Left kidney (tissue), 2 donors: ENCODE measurements around the gene AHNAK. TPM values are rescaled to one million over a fixed set of nuclear protein-coding genes. Genes with fewer than 3 reads are reported as not detected.

ENCODE experiments used
- DNase-seq: peaks from one replicate; pipeline ENCODE4 v3.0.0-alpha.2; 2013
- polyA plus RNA-seq: library from polyadenylated mRNA; unstranded; fragments of 120-200 nt; gene quantifications from one replicate; pipeline ENCODE4 v1.2.1, GENCODE V29; 2013; ENCODE audit not compliant: insufficient read length

AHNAK gene
- polyA plus RNA-seq, 1 donor, result 199 TPM

GRCh38 chr11:62404901-62405300 lies 141.7 kb downstream of the AHNAK start:
- DNase-seq, result no peak

- no peak for DNase-seq
These were observed 142.2 kb downstream of the AHNAK start for GRCh38 chr11:62404435-62404834.

DNA sequence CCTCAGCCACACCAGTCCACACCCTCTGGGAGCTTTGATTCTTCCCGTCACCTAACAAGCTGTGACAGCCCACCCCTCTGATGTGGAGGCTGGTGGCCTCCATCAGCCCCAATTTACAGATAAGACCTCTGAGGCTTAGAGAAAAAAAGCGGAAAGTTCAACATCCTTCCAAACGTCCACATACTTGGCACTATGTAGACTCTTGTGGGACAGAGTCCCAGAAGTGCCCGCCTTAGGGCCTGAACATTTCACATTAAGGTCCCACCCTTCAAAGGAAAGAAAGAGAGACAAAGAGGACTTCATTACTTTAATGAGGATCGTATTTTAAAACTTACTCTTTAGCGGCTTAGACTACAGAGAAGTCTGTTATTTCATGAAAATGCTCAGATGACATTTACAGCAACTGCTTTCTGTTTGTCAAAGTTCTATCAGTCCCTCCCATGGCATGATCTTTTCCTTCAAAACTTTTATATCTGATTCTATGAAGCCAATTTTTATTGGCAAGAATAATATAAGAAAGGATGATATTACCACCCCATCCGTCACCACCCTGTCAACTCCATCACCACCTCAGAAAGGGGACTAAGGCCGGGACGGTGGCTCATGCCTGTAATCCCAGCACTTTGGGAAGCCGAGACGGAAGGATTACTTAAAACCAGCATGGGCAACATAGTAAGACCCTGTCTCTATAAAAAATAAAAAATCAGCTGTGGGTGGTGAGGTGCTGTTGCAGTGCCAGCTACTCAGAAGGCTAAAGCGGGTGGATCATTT lies 143.5 kb downstream of the AHNAK start:
- DNase-seq, result no peak

DNA sequence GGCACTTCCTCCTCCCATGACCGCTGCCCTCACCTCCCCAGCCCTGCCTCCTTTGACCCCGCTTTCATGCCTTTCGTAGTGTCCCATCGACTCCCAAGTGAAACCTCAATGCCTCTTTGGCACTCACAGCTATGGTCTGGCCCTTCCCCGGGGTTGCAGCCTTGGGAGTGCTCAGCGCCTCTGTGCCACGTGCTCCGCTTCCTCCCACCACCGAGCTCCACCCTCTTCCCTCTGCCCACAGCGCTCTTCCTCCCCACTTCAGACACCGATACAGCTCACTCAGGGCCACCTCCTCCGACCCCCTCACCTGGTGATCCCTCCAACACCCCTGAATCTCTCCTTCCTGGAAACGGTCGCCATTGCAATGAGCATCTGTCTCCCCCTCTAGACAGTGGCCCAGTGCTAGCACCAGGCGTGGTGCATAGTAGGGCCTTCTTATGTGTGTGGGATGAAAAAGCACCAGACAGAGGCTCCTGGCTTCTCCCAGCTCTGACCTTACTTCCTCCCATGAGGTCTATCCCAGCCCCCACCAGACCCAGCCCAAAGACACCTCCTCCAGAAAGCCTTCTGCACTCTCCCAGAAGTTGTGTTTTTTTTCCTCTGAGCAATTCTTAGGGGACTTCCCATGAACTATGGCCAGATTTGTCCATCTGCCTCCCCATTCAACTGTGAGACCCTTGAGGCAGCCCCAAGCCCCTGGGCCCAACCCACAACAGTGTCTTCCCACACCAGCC lies 144.2 kb downstream of the AHNAK start:
- no peak for DNase-seq

GRCh38 chr11:62401811-62402210 lies 144.8 kb downstream of the AHNAK start:
- no peak for DNase-seq

DNA sequence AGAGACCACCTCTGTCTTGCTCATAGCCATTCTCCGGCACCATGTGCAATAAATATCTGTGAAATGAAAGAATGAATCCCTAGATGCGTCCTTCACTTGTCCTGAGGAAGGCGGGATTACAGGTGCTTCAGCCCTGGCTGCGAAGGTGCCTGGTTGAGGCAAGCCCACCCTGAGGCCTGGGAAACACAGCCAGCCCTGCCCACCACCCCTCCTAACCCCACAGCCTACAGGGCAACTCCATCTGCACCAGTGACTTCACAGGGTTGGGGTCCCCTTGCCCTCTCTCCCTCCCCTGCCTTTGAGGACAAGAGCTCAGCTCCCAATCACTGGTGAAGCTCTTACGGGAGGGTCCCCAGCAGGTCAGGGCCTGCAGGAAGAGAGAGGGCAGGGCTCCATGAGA lies 145.2 kb downstream of the AHNAK start:
- DNase-seq, result no peak

DNA sequence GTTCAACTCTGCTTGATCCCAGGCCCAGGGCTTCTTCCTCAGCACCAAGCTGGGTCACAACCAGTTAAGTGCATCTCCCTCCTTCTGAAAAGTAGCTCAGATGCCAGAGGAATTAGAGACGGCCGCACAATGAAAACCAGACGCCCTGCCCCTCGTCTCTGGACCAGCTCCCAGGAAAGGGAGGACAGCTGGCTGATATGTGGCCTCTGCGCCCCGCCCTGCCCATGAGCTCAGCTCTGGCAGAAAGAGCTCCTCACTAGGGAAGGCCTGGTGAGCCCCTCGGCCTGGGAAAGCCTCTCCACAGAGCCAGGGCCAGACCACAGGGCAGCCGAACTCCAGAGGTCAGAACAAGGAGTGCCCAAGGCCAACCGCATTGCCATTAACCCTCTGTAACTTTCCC lies 145.8 kb downstream of the AHNAK start:
- DNase-seq, result peak; percentile 60

- DNase-seq, result no peak
These were observed 146.3 kb downstream of the AHNAK start for GRCh38 chr11:62400281-62400680.

- no peak for DNase-seq
These were observed 146.7 kb downstream of the AHNAK start for GRCh38 chr11:62399878-62400266.

- DNase-seq, result no peak
These were observed 147.3 kb downstream of the AHNAK start for GRCh38 chr11:62399172-62399877.

DNA sequence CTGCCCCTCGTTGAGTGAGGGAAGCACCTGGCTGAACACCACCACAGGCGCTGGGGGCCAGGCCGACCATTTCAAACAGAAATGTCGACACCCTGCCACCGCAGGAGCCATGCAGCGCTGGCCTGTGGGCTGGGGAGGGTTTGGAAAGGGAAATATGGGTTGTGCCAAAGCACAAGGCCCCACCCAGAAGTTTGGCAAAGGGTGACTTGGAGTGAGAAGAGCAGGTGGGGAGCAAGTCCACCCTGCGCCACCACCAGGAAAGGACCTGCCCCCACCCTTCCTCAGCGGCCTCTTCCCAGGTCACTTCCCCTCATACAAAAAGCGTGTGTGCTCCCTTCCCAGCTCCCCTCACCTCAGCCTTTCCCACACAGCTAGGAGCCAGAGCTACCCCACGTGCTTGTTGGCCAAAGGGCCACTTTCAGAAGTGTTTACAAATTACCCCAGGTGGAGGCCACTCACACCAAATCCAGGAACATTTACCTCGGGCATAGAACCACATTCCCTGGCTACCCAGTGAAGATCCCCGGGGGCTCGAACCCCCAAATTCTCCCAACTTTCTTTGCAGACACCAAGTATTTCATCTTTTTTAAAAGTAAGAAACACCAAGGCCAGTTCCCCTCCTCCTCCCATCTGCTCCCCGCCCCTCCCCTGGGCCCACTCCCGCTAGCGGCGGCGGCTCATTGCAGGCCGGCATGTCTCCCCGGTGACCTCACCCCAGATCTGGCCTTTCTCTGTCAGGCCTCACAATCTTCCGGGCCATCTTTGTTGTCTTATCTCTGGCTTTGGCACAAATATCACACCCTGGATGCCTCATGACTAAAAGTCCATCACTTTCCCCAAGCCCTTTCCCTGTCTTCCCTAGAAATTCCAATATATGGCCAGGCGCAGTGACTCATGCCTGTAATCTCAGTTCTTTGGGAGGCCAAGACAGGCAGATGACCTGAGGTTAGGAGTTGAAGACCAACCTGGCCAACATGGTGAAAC lies 148.3 kb downstream of the AHNAK start:
- DNase-seq, result no peak

DNA sequence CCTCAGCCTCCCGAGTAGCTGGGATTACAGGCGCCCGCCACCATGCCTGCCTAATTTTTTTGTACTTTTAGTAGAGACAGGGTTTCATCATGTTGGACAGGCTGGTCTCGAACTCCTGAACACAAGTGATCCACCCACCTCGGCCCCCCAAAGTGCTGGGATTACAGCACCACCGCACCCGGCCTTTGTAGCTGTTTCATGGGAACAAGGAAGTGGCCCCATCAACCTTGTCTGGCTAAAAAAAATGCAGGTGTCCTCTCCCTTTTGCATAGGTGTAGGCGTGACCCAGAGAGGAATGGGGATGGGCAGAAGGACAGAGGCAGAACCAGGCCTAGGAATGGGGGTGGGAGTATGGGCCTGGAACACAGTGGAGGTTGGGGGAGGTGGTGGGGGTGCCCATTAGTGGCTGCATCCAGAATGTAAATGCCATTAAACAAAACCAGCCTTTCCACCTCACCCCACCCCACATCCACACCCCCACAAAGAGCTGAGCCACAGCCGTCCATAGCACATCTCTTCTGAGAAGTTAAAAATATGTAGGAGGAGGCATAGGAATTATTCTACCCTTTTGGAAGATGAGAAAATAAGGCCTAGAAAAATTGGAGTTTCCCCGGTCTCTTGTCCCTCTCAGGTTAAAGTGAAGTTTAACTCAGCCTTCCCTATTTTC lies 150.6 kb downstream of the AHNAK start:
- no peak for DNase-seq

GRCh38 chr11:62394825-62395538 lies 151.6 kb downstream of the AHNAK start:
- peak; percentile 83 for DNase-seq

DNA sequence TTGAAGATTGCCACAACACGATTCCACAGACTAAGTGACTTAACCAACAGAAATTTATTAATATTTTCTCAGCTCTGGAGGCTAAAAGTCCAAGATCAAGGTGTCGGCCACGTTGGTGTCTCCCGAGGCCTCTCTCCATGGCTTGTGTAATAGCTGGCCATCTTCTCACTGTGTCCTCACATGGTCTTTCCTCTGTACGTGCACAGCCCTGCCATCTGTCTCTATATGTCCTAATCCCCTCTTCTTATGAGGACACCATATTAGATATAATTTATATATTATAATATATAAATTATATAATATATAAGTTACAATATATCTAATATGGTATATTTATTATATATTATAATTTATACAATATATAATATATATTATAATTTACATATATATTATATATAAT lies 152.9 kb downstream of the AHNAK start:
- DNase-seq, result no peak

DNA sequence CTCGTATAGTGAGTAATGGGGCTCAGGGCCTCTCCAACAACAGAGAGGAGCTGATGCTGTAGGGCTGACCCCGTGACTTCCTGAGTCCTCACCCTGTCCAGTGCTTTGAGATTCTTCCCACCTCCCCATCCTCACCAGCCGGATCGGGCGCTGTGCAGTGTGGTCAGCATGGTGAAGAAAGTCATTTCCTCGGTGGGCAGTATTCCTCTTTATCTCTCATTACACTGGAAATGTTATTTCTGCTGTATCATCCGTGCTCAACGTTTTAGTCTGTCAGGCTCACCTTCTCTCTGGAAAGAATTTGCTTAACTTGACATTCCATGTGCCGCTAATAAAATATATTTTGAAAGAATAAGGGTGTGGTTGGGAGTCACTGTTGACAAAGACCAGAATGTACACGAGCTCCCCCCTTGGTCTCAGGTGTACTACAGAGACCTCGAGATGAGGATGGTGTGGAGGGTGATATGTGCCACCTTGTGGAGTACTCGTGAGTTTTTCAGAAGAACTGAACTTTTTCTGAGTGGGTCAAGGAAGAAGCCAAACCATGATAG lies 153.5 kb downstream of the AHNAK start:
- no peak for DNase-seq

GRCh38 chr11:62392506-62392905 lies 154.1 kb downstream of the AHNAK start:
- no peak for DNase-seq

DNA sequence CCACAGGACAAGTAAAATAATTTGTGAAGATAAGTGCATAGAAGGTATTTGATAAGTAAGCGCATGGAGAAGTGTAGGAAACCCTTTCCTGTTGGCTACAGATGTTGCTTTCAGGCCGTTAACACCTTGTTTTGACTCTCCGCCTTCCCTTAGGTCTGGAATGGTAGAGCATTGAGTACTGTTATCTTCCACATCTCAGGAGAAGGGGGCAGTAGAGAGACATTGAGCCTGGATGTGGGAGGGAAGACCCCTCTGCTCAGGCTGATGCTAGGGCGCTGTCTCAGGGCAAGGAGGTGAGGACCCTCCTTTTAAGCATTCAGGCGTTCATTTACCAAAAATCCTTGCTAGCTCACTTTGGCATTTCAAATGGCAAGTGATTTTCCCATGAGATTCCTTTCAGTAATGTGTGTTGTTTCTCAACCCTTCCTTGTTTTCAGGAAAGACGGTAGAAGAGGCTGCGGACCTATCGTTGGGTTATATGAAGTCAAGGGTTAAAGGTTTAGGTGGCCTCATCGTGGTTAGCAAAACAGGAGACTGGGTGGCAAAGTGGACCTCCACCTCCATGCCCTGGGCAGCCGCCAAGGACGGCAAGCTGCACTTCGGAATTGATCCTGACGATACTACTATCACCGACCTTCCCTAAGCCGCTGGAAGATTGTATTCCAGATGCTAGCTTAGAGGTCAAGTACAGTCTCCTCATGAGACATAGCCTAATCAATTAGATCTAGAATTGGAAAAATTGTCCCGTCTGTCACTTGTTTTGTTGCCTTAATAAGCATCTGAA lies 154.8 kb downstream of the AHNAK start:
- DNase-seq, result no peak

DNA sequence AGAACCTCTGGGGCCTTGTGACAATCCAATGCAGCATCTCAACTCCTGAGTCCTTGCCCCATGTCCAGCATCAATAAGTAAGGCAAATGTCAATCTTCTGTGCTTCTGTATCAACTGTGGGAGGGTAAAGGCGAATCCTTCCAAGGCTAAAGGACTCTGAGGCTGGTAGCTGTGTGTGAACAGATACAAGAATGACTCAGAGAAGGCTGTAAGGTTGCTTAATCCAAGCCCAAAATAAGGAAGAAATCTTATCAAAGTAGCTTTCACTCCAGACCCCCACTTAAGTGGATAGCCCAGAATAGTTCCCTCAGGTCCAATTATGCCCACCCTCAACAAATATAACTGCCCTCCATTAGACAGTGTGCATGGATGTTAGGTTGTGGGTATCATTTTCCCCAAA lies 155.9 kb downstream of the AHNAK start:
- no peak for DNase-seq

GRCh38 chr11:62390237-62390636 lies 156.4 kb downstream of the AHNAK start:
- no peak for DNase-seq
